Mesendoderm (in vitro differentiated cells): Measurements from ENCODE around the gene DNER.
"Not testable (repeated sequence)": the region's sequence is repeated elsewhere in the genome, so short reads cannot be mapped to it uniquely, and the experiment has no call there.

Source experiments
- DNase-seq: peaks from one replicate; pipeline ENCODE4 v3.0.0; 2013
- H2AK5ac ChIP-seq: 2 replicates; pipeline ENCODE4 v1.6.1; 2013; ENCODE audit warnings: low read length, inconsistent platforms
- H2BK120ac ChIP-seq: 2 replicates; pipeline ENCODE4 v1.6.1; 2013; ENCODE audit warnings: low read depth, mild to moderate bottlenecking, low read length, moderate library complexity, mixed read lengths
- H2BK15ac ChIP-seq: replicated peaks from 2 replicates; pipeline ENCODE4 v1.6.1; 2013; ENCODE audit warnings: low read depth, mild to moderate bottlenecking, moderate library complexity
- H2BK5ac ChIP-seq: 2 replicates; pipeline ENCODE4 v1.6.1; 2013; ENCODE audit warnings: low read length, inconsistent platforms
- H3K18ac ChIP-seq: 2 replicates; pipeline ENCODE4 v1.6.1; 2013; ENCODE audit warnings: mild to moderate bottlenecking, low read length, mixed read lengths
- H3K23ac ChIP-seq: one replicate; pipeline ENCODE4 v1.6.1; 2013; ENCODE audit warnings: low read length
- H3K27ac ChIP-seq: 2 replicates; pipeline ENCODE4 v1.5.1; 2013; ENCODE audit warnings: low read depth, mild to moderate bottlenecking, inconsistent platforms, low read length, moderate library complexity
- H3K27me3 ChIP-seq: 2 replicates; pipeline ENCODE4 v1.6.1; 2013; ENCODE audit warnings: low read length, control low read depth, mild to moderate bottlenecking, inconsistent platforms; ENCODE audit not compliant: insufficient read depth, poor library complexity
- H3K36me3 ChIP-seq: 2 replicates; pipeline ENCODE4 v1.6.1; 2013; ENCODE audit warnings: low read length, inconsistent platforms; ENCODE audit not compliant: control insufficient read depth, insufficient read depth
- H3K4ac ChIP-seq: one replicate; pipeline ENCODE4 v1.6.1; 2013; ENCODE audit warnings: low read depth, mild to moderate bottlenecking, low read length, moderate library complexity
- H3K4me1 ChIP-seq: 2 replicates; pipeline ENCODE4 v1.6.1; 2013; ENCODE audit warnings: low read depth, low read length, inconsistent platforms; ENCODE audit not compliant: control insufficient read depth
- H3K4me2 ChIP-seq: 2 replicates; pipeline ENCODE4 v1.6.1; 2013; ENCODE audit warnings: low read length
- H3K4me3 ChIP-seq: 2 replicates; pipeline ENCODE4 v1.5.1; 2013; ENCODE audit warnings: mild to moderate bottlenecking, low read length
- H3K56ac ChIP-seq: one replicate; pipeline ENCODE4 v1.6.1; 2013; ENCODE audit warnings: low read length
- H3K79me1 ChIP-seq: 2 replicates; pipeline ENCODE4 v1.6.1; 2013; ENCODE audit warnings: low read length, inconsistent platforms
- H3K79me2 ChIP-seq: 2 replicates; pipeline ENCODE4 v1.6.1; 2013; ENCODE audit warnings: mild to moderate bottlenecking, low read length; ENCODE audit not compliant: control insufficient read depth, insufficient read depth
- H3K9ac ChIP-seq: 2 replicates; pipeline ENCODE4 v1.6.1; 2013; ENCODE audit warnings: low read length, inconsistent platforms
- H4K5ac ChIP-seq: one replicate; pipeline ENCODE4 v1.6.1; 2013; ENCODE audit warnings: low read length
- H4K8ac ChIP-seq: one replicate; pipeline ENCODE4 v1.6.1; 2013; ENCODE audit warnings: low read depth, mild to moderate bottlenecking, control low read depth, low read length, moderate library complexity
- WGBS: extraction: QIAGEN DNeasy Blood & Tissue Kit; methylation state at CpG from one replicate; pipeline ENCODE4 v1.1.7; 2013; ENCODE audit warnings: low lambda C conversion rate, missing lambda C conversion rate; ENCODE audit not compliant: insufficient coverage; ENCODE audit errors: extremely low coverage; 5-methylcytosine and 5-hydroxymethylcytosine counted together

The DNER gene

GRCh38 chr2:229701062-229701461 is 13.3 kb downstream of the DNER start:
- Histone ChIP-seq H3K4me3 (no peak overlapping the region), H3K79me2 (no peaks in the 10 kb centered on the region), H3K27ac (no peak overlapping the region), H4K5ac (no peak overlapping the region), H3K79me1 (no peaks in the 10 kb centered on the region), H3K4me1 (no peaks in the 10 kb centered on the region), H2BK15ac (no peak overlapping the region), H2BK120ac (no peak overlapping the region), H3K27me3 (no peaks in the 10 kb centered on the region), H4K8ac (no peak overlapping the region), H2BK5ac (no peak overlapping the region), H2AK5ac (no peak overlapping the region), H3K4ac (no peak overlapping the region), H3K36me3 (no peaks in the 10 kb centered on the region), H3K18ac (no peak overlapping the region), H3K23ac (no peak overlapping the region), H3K9ac (no peak overlapping the region), H3K56ac (no peak overlapping the region), H3K4me2 (no peak overlapping the region)
- no CpG with 5 or more reads among the region's 2 CpGs for WGBS
- DNase-seq = no peak

GRCh38 chr2:229695961-229696360 is 18.4 kb downstream of the DNER start:
- Histone ChIP-seq H4K8ac (no peak overlapping the region), H3K27me3 (no peaks in the 10 kb centered on the region), H4K5ac (no peak overlapping the region), H3K4me1 (no peaks in the 10 kb centered on the region), H3K4me2 (no peak overlapping the region), H2AK5ac (no peak overlapping the region), H3K9ac (no peak overlapping the region), H2BK15ac (no peak overlapping the region), H2BK5ac (no peak overlapping the region), H3K79me2 (no peaks in the 10 kb centered on the region), H3K23ac (no peak overlapping the region), H3K36me3 (no peaks in the 10 kb centered on the region), H3K18ac (no peak overlapping the region), H3K56ac (no peak overlapping the region), H3K4ac (no peak overlapping the region), H3K27ac (no peak overlapping the region), H2BK120ac (no peak overlapping the region), H3K4me3 (no peak overlapping the region), H3K79me1 (no peaks in the 10 kb centered on the region)
- DNase-seq = no peak
- no CpG with 5 or more reads among the region's 2 CpGs for WGBS

- not testable (repeated sequence) for H2BK15ac ChIP-seq, H3K4me3 ChIP-seq, H4K8ac ChIP-seq, H3K27ac ChIP-seq, H3K23ac ChIP-seq, H2BK120ac ChIP-seq, H3K79me1 ChIP-seq, DNase-seq, H3K36me3 ChIP-seq, H3K4ac ChIP-seq, H4K5ac ChIP-seq, H2AK5ac ChIP-seq, H3K79me2 ChIP-seq, H3K4me1 ChIP-seq, H3K9ac ChIP-seq, H3K27me3 ChIP-seq, H3K4me2 ChIP-seq, H3K56ac ChIP-seq, H3K18ac ChIP-seq, H2BK5ac ChIP-seq
- WGBS = no CpG with 5 or more reads among the region's 1 CpG
Measured at GRCh38 chr2:229693845-229694244, 20.5 kb downstream of the DNER start.

GRCh38 chr2:229691631-229692030 is 22.7 kb downstream of the DNER start:
- H4K8ac ChIP-seq = no peak overlapping the region
- DNase-seq = no peak
- no peak overlapping the region for H2BK120ac ChIP-seq
- H4K5ac ChIP-seq = no peak overlapping the region
- no peak overlapping the region for H3K4me3 ChIP-seq
- peaks cover 2% of the 10 kb centered on the region for H3K27me3 ChIP-seq
- no peak overlapping the region for H3K4me2 ChIP-seq
- no peaks in the 10 kb centered on the region for H3K36me3 ChIP-seq
- H2BK15ac ChIP-seq = no peak overlapping the region
- H3K18ac ChIP-seq = no peak overlapping the region
- WGBS = no CpG with 5 or more reads among the region's 2 CpGs
- H3K79me2 ChIP-seq = no peaks in the 10 kb centered on the region
- no peak overlapping the region for H3K56ac ChIP-seq
- no peaks in the 10 kb centered on the region for H3K79me1 ChIP-seq
- no peak overlapping the region for H3K23ac ChIP-seq
- H3K4me1 ChIP-seq = no peaks in the 10 kb centered on the region
- H2BK5ac ChIP-seq = no peak overlapping the region
- no peak overlapping the region for H3K4ac ChIP-seq
- H2AK5ac ChIP-seq = no peak overlapping the region
- H3K9ac ChIP-seq = no peak overlapping the region
- H3K27ac ChIP-seq = no peak overlapping the region

GRCh38 chr2:229689307-229689839 is 25.0 kb downstream of the DNER start:
- no peak overlapping the region for H3K27ac ChIP-seq
- no peaks in the 10 kb centered on the region for H3K36me3 ChIP-seq
- no peak overlapping the region for H3K23ac ChIP-seq
- no peak overlapping the region for H2AK5ac ChIP-seq
- peaks cover 2% of the 10 kb centered on the region for H3K27me3 ChIP-seq
- no peak overlapping the region for H2BK120ac ChIP-seq
- no peak overlapping the region for H3K56ac ChIP-seq
- H3K18ac ChIP-seq = no peak overlapping the region
- H3K4me2 ChIP-seq = no peak overlapping the region
- no peak overlapping the region for H4K5ac ChIP-seq
- no peaks in the 10 kb centered on the region for H3K79me1 ChIP-seq
- no peak for DNase-seq
- no peak overlapping the region for H3K9ac ChIP-seq
- no peaks in the 10 kb centered on the region for H3K79me2 ChIP-seq
- no CpG with 5 or more reads among the region's 2 CpGs for WGBS
- no peak overlapping the region for H2BK5ac ChIP-seq
- no peak overlapping the region for H3K4me3 ChIP-seq
- H3K4me1 ChIP-seq = no peaks in the 10 kb centered on the region
- no peak overlapping the region for H3K4ac ChIP-seq
- no peak overlapping the region for H2BK15ac ChIP-seq
- H4K8ac ChIP-seq = no peak overlapping the region

GRCh38 chr2:229688141-229688540 is 26.2 kb downstream of the DNER start:
- H3K4me2 ChIP-seq = no peak overlapping the region
- no peak for DNase-seq
- H3K4me3 ChIP-seq = no peak overlapping the region
- no peak overlapping the region for H2BK5ac ChIP-seq
- H3K23ac ChIP-seq = no peak overlapping the region
- H3K56ac ChIP-seq = no peak overlapping the region
- H4K8ac ChIP-seq = no peak overlapping the region
- H3K79me2 ChIP-seq = no peaks in the 10 kb centered on the region
- no peaks in the 10 kb centered on the region for H3K79me1 ChIP-seq
- H3K4ac ChIP-seq = no peak overlapping the region
- no peak overlapping the region for H3K18ac ChIP-seq
- WGBS = no CpG with 5 or more reads among the region's 7 CpGs
- H4K5ac ChIP-seq = no peak overlapping the region
- H3K27ac ChIP-seq = no peak overlapping the region
- no peaks in the 10 kb centered on the region for H3K36me3 ChIP-seq
- H3K4me1 ChIP-seq = no peaks in the 10 kb centered on the region
- H2BK15ac ChIP-seq = no peak overlapping the region
- no peak overlapping the region for H3K9ac ChIP-seq
- H2BK120ac ChIP-seq = no peak overlapping the region
- H2AK5ac ChIP-seq = no peak overlapping the region
- H3K27me3 ChIP-seq = peaks cover 2% of the 10 kb centered on the region
